GM12878 (cell line): ENCODE measurements around the gene SPTLC2. TPM values are rescaled to one million over a fixed set of nuclear protein-coding genes. Genes with fewer than 3 reads are reported as not detected.

Experiments used
- ATAC-seq: fragments of 200-7000 bp; cut with Tn5 transposase; 3 replicates; pipeline ENCODE4 v1.9.1; 2020; ENCODE audit warnings: mild to moderate bottlenecking, moderate library complexity
- BruUV-seq: library from RNA; stranded (reverse); fragments of 400-500 nt; replicated peaks from 2 replicates; lab custom pipeline; 2021; lab: Mats Ljungman, UMichigan
- CTCF ChIA-PET: fragments of 300-600 bp; sonication (Branson Sonifier 250); formaldehyde crosslinking; extraction: SDS; loops from one replicate; lab custom pipeline; 2021; ENCODE audit warnings: inconsistent platforms; lab: Yijun Ruan, JAX
- POLR2A ChIA-PET: fragments of 350-600 bp; formaldehyde crosslinking; extraction: SDS; loops from one replicate; lab custom pipeline; 2021; ENCODE audit warnings: inconsistent platforms; lab: Charles Lee
- RAD21 ChIA-PET: fragments of 300-600 bp; sonication (Branson Sonifier 250); formaldehyde crosslinking; loops from one replicate; lab custom pipeline; 2023; ENCODE audit warnings: antibody characterized with exemption; ENCODE audit not compliant: unreplicated experiment; lab: Charles Lee
- SMC1A ChIA-PET: fragments of 300-600 bp; sonication (Branson Sonifier 250); formaldehyde crosslinking; loops from one replicate; lab custom pipeline; 2023; ENCODE audit not compliant: unreplicated experiment, uncharacterized antibody; lab: Charles Lee
- DNase-seq: peaks from one replicate; pipeline ENCODE4 v3.0.0-alpha.2; 2011; ENCODE audit warnings: low read depth, low spot score
- FAIRE-seq: peaks from 3 replicates; lab custom pipeline; 2011; peaks lifted over from hg19 to GRCh38; lab: Jason Lieb, UNC
- H2AFZ ChIP-seq: 2 replicates; pipeline ENCODE4 v1.6.0; 2011; ENCODE audit warnings: low read depth, low read length, control low read depth; ENCODE audit not compliant: control insufficient read depth
- H3K27ac ChIP-seq: 2 replicates; pipeline ENCODE4 v1.5.1; 2011; ENCODE audit warnings: control low read depth; ENCODE audit not compliant: control insufficient read depth, insufficient read depth
- H3K27me3 ChIP-seq, 2 experiments: replicated peaks in 1 of 2; 2 replicates each; pipeline versions ENCODE4 v1.6.0 to v1.6.1; 2011; ENCODE audit warnings: low read length in 1 of 2; ENCODE audit not compliant: control insufficient read depth in 2 of 2, insufficient read depth in 2 of 2
- H3K36me3 ChIP-seq, 2 experiments: 2 replicates each; pipeline ENCODE4 v1.5.1; 2011; ENCODE audit warnings: low read length in 1 of 2; ENCODE audit not compliant: control insufficient read depth in 2 of 2, insufficient read depth in 2 of 2
- H3K4me1 ChIP-seq: 2 replicates; pipeline ENCODE4 v1.6.1; 2011; ENCODE audit warnings: mild to moderate bottlenecking, low read length, moderate library complexity, mixed read lengths; ENCODE audit not compliant: control insufficient read depth, insufficient read depth
- H3K4me2 ChIP-seq: 2 replicates; pipeline ENCODE4 v1.6.0; 2011; ENCODE audit warnings: control low read depth; ENCODE audit not compliant: control insufficient read depth, insufficient read depth
- H3K4me3 ChIP-seq: fragments of 200-600 bp; sonication (generic); 2 replicates; pipeline ENCODE4 v1.5.1; 2016
- H3K79me2 ChIP-seq: 2 replicates; pipeline ENCODE4 v1.6.0; 2011; ENCODE audit warnings: low read length; ENCODE audit not compliant: control insufficient read depth, insufficient read depth
- H3K9ac ChIP-seq: 2 replicates; pipeline ENCODE4 v1.8.0; 2011; ENCODE audit warnings: low read length, control low read depth, mixed read lengths; ENCODE audit not compliant: control insufficient read depth, insufficient read depth
- H3K9me3 ChIP-seq: replicated peaks from 3 replicates; pipeline ENCODE4 v1.5.1; 2011; ENCODE audit warnings: mild to moderate bottlenecking, low read length; ENCODE audit not compliant: control insufficient read depth, insufficient read depth
- H4K20me1 ChIP-seq: 2 replicates; pipeline ENCODE4 v1.6.0; 2011; ENCODE audit not compliant: control insufficient read depth, insufficient read depth
- ATF7 ChIP-seq: fragments of 450-650 bp; IDR thresholded peaks from 2 replicates; pipeline ENCODE4 v1.6.1; 2016; ENCODE audit warnings: low read depth, mild to moderate bottlenecking
- CBFB ChIP-seq: IDR thresholded peaks from 2 replicates; pipeline ENCODE4 v1.6.1; 2016; ENCODE audit warnings: antibody characterized with exemption, low read depth
- CEBPB ChIP-seq, 2 experiments: fragments of 150-350 bp in 1 of 2; IDR thresholded peaks; 2 replicates each; pipeline ENCODE4 v1.6.1; 2012 to 2014; ENCODE audit warnings: low read depth in 2 of 2, low read length in 2 of 2, borderline replicate concordance in 1 of 2, inconsistent platforms in 1 of 2
- CREB1 ChIP-seq: IDR thresholded peaks from 2 replicates; pipeline ENCODE4 v1.6.1; 2012; ENCODE audit warnings: low read depth, mild to moderate bottlenecking, inconsistent platforms
- DPF2 ChIP-seq: fragments of 450-650 bp; IDR thresholded peaks from 2 replicates; pipeline ENCODE4 v1.6.1; 2017; ENCODE audit warnings: mild to moderate bottlenecking
- GABPA ChIP-seq: IDR thresholded peaks from 2 replicates; pipeline ENCODE4 v1.6.1; 2014; ENCODE audit warnings: antibody characterized with exemption, low read depth, mild to moderate bottlenecking, inconsistent platforms
- KAT2A ChIP-seq: conservative IDR thresholded peaks from 2 replicates; pipeline ENCODE4 v1.6.1; 2011; ENCODE audit warnings: low read depth, low read length; ENCODE audit not compliant: control insufficient read depth
- MYB ChIP-seq: fragments of 150-350 bp; IDR thresholded peaks from 2 replicates; pipeline ENCODE4 v1.6.1; 2014; ENCODE audit warnings: mild to moderate bottlenecking, low read depth, low read length, borderline replicate concordance
- NFYB ChIP-seq: IDR thresholded peaks from 2 replicates; pipeline ENCODE4 v1.6.1; 2011; ENCODE audit warnings: low read depth, mild to moderate bottlenecking, low read length, improper control_type of control experiment, moderate library complexity; ENCODE audit not compliant: insufficient read depth
- NR2C2 ChIP-seq: IDR thresholded peaks from 2 replicates; pipeline ENCODE4 v1.6.1; 2011; ENCODE audit warnings: borderline replicate concordance, low read depth; ENCODE audit not compliant: control insufficient read depth, insufficient read length
- PAX5 ChIP-seq: IDR thresholded peaks from 2 replicates; pipeline ENCODE4 v1.6.1; 2011; ENCODE audit warnings: low read depth, low read length, borderline replicate concordance
- PKNOX1 ChIP-seq: fragments of 450-650 bp; IDR thresholded peaks from 2 replicates; pipeline ENCODE4 v1.6.1; 2016; ENCODE audit warnings: mild to moderate bottlenecking
- POU2F2 ChIP-seq: IDR thresholded peaks from 3 replicates; pipeline ENCODE4 v1.6.1; 2011; ENCODE audit warnings: low read depth, mild to moderate bottlenecking, low read length, borderline replicate concordance
- RB1 ChIP-seq: fragments of 450-650 bp; formaldehyde crosslinking; IDR thresholded peaks from 2 replicates; pipeline ENCODE4 v1.6.1; 2017; ENCODE audit warnings: mild to moderate bottlenecking, borderline replicate concordance
- RFX5 ChIP-seq: IDR thresholded peaks from 2 replicates; pipeline ENCODE4 v1.6.1; 2011; ENCODE audit warnings: low read depth, low read length, improper control_type of control experiment
- SUZ12 ChIP-seq: fragments of 200-600 bp; sonication (generic); IDR thresholded peaks from one replicate; pipeline ENCODE4 v1.6.1; 2018; ENCODE audit warnings: antibody characterized with exemption, mild to moderate bottlenecking; ENCODE audit not compliant: unreplicated experiment
- ZBED1 ChIP-seq: IDR thresholded peaks from 2 replicates; pipeline ENCODE4 v1.6.1; 2016; ENCODE audit warnings: borderline replicate concordance
- WGBS: methylation state at CpG from one replicate; pipeline ENCODE4 v1.1.6; 2016; ENCODE audit warnings: low lambda C conversion rate; ENCODE audit not compliant: insufficient replicate concordance, insufficient coverage; ENCODE audit errors: missing lambda C conversion rate; 5-methylcytosine and 5-hydroxymethylcytosine counted together
- in situ Hi-C: fragments of 300-500 bp; cut with MboI; formaldehyde crosslinking; loops from 9 replicates; pipeline ENCODE4 v1.14.3; 2018; ENCODE audit warnings: mixed read lengths
- intact Hi-C: fragments of 100-400 bp; cut with micrococcal nuclease; formaldehyde crosslinking; loops from one replicate; pipeline ENCODE4 v1.14.2; 2022; ENCODE audit not compliant: unreplicated experiment
- polyA plus RNA-seq, 11 experiments: library from polyadenylated mRNA; depleted of rRNA in 4 of 11; unstranded in 6 of 11; stranded (reverse) in 5 of 11; fragments of >200 nt; fragmentation: Nextera tagmentation in 4 of 11; fragmentation: Illumina TruSeq in 1 of 11; extraction: Ambion mirVana in 4 of 11; extraction: Trizol in 1 of 11; gene quantifications; 1 replicate in 1 of 11; 2 replicates in 10 of 11; pipeline versions ENCODE4 v1.2.1 to v1.2.3, GENCODE V29; 2011 to 2016; ENCODE audit warnings: inconsistent platforms in 2 of 11, missing spikeins in 2 of 11, low read depth in 1 of 11
- total RNA-seq, 4 experiments: library from RNA; depleted of rRNA in 3 of 4; stranded (reverse); fragments of >200 nt in 3 of 4; fragmentation: Illumina TruSeq in 1 of 4; extraction: Trizol in 1 of 4; gene quantifications; 2 replicates each; pipeline versions ENCODE4 v1.2.1 to v1.2.3, GENCODE V29; 2013 to 2021
- TF ChIP-seq, protein P1 (sequence below): fragments of 450-650 bp; IDR thresholded peaks from 2 replicates; pipeline ENCODE4 v1.6.1; 2017; ENCODE audit warnings: low read depth, mild to moderate bottlenecking, moderate library complexity
- TF ChIP-seq, protein P2 (sequence below): fragments of 450-650 bp; formaldehyde crosslinking; IDR thresholded peaks from 2 replicates; pipeline ENCODE4 v1.5.0; 2022; ENCODE audit warnings: mild to moderate bottlenecking, missing genetic modification characterization

SPTLC2 gene
- total and polyA plus RNA-seq, 10 of the 15 experiments (the other 5 are each of a cell fraction or from before 2014, with no cell fraction given) = 6.9 to 35.1 (median 19.7) TPM

DNA sequence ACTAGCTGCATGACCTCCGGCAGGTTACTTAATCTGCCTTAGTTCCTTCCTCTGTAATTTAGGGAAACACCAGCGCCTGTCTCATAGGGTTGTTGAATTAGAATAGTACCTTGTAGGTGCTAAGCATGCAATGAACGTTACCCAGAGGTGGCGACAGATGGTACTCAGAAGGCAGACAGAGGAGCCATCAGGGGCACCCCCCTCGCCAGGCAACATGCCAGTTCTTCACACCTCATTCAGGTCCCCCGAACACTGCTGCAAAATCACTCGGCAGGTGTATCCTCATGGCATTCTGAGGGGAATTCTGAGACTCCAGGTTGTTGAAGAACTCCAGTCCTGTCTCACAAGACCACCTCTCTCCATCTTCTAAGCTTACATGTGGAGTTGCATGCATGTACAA, 127.9 kb downstream of the SPTLC2 start:
- BruUV-seq = no TSS peak

More for the DNA sequence above, 127.9 kb downstream of the SPTLC2 start:
- H3K27ac ChIP-seq = no peak overlapping the region
- no peaks in the 10 kb centered on the region for H3K36me3 ChIP-seq
- 65% methylated on average over 7 of the region's 7 CpGs for WGBS
- DNase-seq (no peak), FAIRE-seq (no peak)
- no peak overlapping the region for H3K4me2 ChIP-seq
- H3K79me2 ChIP-seq = no peaks in the 10 kb centered on the region
- H3K9ac ChIP-seq = no peak overlapping the region
- ChIA-PET CTCF (interaction anchor here (0.9 kb wide), 1 partner anchor 29 kb away, joined by 3 read pairs; no protein-coding TSS in a partner anchor), POLR2A (no interaction called here)
- intact Hi-C loops (no loop called here), in situ Hi-C loops (no loop called here)
- H4K20me1 ChIP-seq = no peaks in the 10 kb centered on the region
- H3K4me3 ChIP-seq = no peak overlapping the region
- H3K27me3 ChIP-seq = no peaks in the 10 kb centered on the region
- no peaks in the 10 kb centered on the region for H3K4me1 ChIP-seq
- TF ChIP-seq RB1 (no peak), DPF2 (no peak), PAX5 (no peak), POU2F2 (no peak), MYB (no peak), CREB1 (no peak), ATF7 (no peak), NR2C2 (no peak), CEBPB (IDR thresholded peaks at IDR 0.05; ENCODE audit: borderline replicate concordance in 1 of 2, low read depth in 2 of 2, low read length in 2 of 2) (no peak), NFYB (no peak), GABPA (no peak), CBFB (no peak), RFX5 (no peak), KAT2A (no peak), ZBED1 (no peak), SUZ12 (no peak), PKNOX1 (no peak)
- TF ChIP-seq, protein P1, sequence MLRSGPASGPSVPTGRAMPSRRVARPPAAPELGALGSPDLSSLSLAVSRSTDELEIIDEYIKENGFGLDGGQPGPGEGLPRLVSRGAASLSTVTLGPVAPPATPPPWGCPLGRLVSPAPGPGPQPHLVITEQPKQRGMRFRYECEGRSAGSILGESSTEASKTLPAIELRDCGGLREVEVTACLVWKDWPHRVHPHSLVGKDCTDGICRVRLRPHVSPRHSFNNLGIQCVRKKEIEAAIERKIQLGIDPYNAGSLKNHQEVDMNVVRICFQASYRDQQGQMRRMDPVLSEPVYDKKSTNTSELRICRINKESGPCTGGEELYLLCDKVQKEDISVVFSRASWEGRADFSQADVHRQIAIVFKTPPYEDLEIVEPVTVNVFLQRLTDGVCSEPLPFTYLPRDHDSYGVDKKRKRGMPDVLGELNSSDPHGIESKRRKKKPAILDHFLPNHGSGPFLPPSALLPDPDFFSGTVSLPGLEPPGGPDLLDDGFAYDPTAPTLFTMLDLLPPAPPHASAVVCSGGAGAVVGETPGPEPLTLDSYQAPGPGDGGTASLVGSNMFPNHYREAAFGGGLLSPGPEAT = no peak
- TF ChIP-seq, protein P2, sequence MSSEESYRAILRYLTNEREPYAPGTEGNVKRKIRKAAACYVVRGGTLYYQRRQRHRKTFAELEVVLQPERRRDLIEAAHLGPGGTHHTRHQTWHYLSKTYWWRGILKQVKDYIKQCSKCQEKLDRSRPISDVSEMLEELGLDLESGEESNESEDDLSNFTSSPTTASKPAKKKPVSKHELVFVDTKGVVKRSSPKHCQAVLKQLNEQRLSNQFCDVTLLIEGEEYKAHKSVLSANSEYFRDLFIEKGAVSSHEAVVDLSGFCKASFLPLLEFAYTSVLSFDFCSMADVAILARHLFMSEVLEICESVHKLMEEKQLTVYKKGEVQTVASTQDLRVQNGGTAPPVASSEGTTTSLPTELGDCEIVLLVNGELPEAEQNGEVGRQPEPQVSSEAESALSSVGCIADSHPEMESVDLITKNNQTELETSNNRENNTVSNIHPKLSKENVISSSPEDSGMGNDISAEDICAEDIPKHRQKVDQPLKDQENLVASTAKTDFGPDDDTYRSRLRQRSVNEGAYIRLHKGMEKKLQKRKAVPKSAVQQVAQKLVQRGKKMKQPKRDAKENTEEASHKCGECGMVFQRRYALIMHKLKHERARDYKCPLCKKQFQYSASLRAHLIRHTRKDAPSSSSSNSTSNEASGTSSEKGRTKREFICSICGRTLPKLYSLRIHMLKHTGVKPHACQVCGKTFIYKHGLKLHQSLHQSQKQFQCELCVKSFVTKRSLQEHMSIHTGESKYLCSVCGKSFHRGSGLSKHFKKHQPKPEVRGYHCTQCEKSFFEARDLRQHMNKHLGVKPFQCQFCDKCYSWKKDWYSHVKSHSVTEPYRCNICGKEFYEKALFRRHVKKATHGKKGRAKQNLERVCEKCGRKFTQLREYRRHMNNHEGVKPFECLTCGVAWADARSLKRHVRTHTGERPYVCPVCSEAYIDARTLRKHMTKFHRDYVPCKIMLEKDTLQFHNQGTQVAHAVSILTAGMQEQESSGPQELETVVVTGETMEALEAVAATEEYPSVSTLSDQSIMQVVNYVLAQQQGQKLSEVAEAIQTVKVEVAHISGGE (CRISPR knock-in tag) = no peak
- TF ChIP-seq, all 136 proteins: peak for 0
- no peak overlapping the region for H2AFZ ChIP-seq
- no peak for ATAC-seq
- ChIA-PET RAD21 (no interaction called here), SMC1A (no interaction called here)
- no peaks in the 10 kb centered on the region for H3K9me3 ChIP-seq
